H1 (cell line): ENCODE results near the gene SCN4A. TPM values are rescaled to one million over a fixed set of nuclear protein-coding genes. Genes with fewer than 3 reads are reported as not detected.
"Not testable (repeated sequence)": the region's sequence is repeated elsewhere in the genome, so short reads cannot be mapped to it uniquely, and the experiment has no call there.

Source experiments
- CTCF ChIA-PET: fragments of 300-600 bp; sonication (Branson Sonifier 250); formaldehyde crosslinking; loops from one replicate; lab custom pipeline; 2021; ENCODE audit not compliant: partially characterized antibody; lab: Charles Lee
- POLR2A ChIA-PET: fragments of 300-600 bp; sonication (Branson Sonifier 250); formaldehyde crosslinking; loops from one replicate; lab custom pipeline; 2021; ENCODE audit warnings: inconsistent platforms; ENCODE audit not compliant: partially characterized antibody; lab: Charles Lee
- DNase-seq, 2 experiments: peaks; one replicate each; pipeline versions ENCODE4 v3.0.0 to v3.0.0-alpha.2; 2010 to 2022; ENCODE audit warnings: low spot score in 2 of 2, low read depth in 1 of 2, mixed read lengths in 1 of 2
- FAIRE-seq: peaks from 2 replicates; lab custom pipeline; 2011; peaks lifted over from hg19 to GRCh38; lab: Jason Lieb, UNC
- H2AFZ ChIP-seq: 2 replicates; pipeline ENCODE4 v1.8.1; 2012; ENCODE audit warnings: low read length, inconsistent platforms
- H2AK5ac ChIP-seq: 2 replicates; pipeline ENCODE4 v1.6.1; 2013; ENCODE audit warnings: low read depth, low read length
- H2BK120ac ChIP-seq: replicated peaks from 2 replicates; pipeline ENCODE3; 2013; ENCODE audit warnings: low read depth, low read length, inconsistent platforms
- H2BK12ac ChIP-seq: 2 replicates; pipeline ENCODE4 v1.6.1; 2013; ENCODE audit warnings: low read depth, low read length
- H2BK15ac ChIP-seq: 2 replicates; pipeline ENCODE4 v1.6.1; 2013; ENCODE audit warnings: low read length
- H2BK20ac ChIP-seq: 2 replicates; pipeline ENCODE4 v1.6.1; 2013; ENCODE audit warnings: low read length
- H2BK5ac ChIP-seq: 2 replicates; pipeline ENCODE4 v1.6.1; 2013; ENCODE audit warnings: low read depth, low read length
- H3K14ac ChIP-seq: 2 replicates; pipeline ENCODE4 v1.6.1; 2013; ENCODE audit warnings: inconsistent platforms; ENCODE audit not compliant: insufficient read length
- H3K18ac ChIP-seq: 2 replicates; pipeline ENCODE4 v1.6.1; 2013; ENCODE audit warnings: low read length; ENCODE audit errors: extremely low read depth
- H3K23ac ChIP-seq: 2 replicates; pipeline ENCODE4 v1.6.1; 2013; ENCODE audit warnings: inconsistent platforms; ENCODE audit not compliant: insufficient read length
- H3K23me2 ChIP-seq: 2 replicates; pipeline ENCODE4 v1.6.1; 2013; ENCODE audit warnings: low read depth, low read length
- H3K27ac ChIP-seq: 2 replicates; pipeline ENCODE4 v1.6.1; 2011; ENCODE audit warnings: low read depth, low read length, inconsistent platforms
- H3K27me3 ChIP-seq, 4 experiments: replicated peaks in 1 of 4; 1 replicate in 1 of 4; 2 replicates in 3 of 4; pipeline versions ENCODE4 v1.6.1 to v1.8.1; 2011 to 2013; ENCODE audit warnings: low read length in 3 of 4, mild to moderate bottlenecking in 3 of 4, inconsistent platforms in 2 of 4, mixed read lengths in 2 of 4, moderate library complexity in 1 of 4; ENCODE audit not compliant: control insufficient read depth in 3 of 4, insufficient read depth in 3 of 4; ENCODE audit errors: extremely low read depth in 1 of 4
- H3K36me3 ChIP-seq, 4 experiments: 2 replicates each; pipeline versions ENCODE4 v1.6.1 to v1.8.1; 2011 to 2013; ENCODE audit warnings: mild to moderate bottlenecking in 4 of 4, low read length in 3 of 4, moderate library complexity in 2 of 4, control low read depth in 1 of 4, inconsistent platforms in 1 of 4; ENCODE audit not compliant: insufficient read depth in 4 of 4, control insufficient read depth in 2 of 4
- H3K4ac ChIP-seq: replicated peaks from 2 replicates; pipeline ENCODE3; 2013; ENCODE audit warnings: low read length, low read depth, mixed read lengths, inconsistent platforms; ENCODE audit not compliant: insufficient read length
- H3K4me1 ChIP-seq, 4 experiments: replicated peaks in 1 of 4; 1 replicate in 1 of 4; 2 replicates in 3 of 4; pipeline versions ENCODE4 v1.6.1 to v1.8.1; 2011 to 2013; ENCODE audit warnings: low read length in 3 of 4, inconsistent platforms in 2 of 4, mixed read lengths in 1 of 4; ENCODE audit not compliant: insufficient read depth in 4 of 4, control insufficient read depth in 3 of 4
- H3K4me2 ChIP-seq, 2 experiments: 2 replicates each; pipeline versions ENCODE4 v1.6.1 to v1.8.1; 2011 to 2013; ENCODE audit warnings: low read depth in 2 of 2, low read length in 2 of 2, control low read depth in 1 of 2, inconsistent platforms in 1 of 2, mild to moderate bottlenecking in 1 of 2; ENCODE audit not compliant: insufficient read depth in 1 of 2
- H3K4me3 ChIP-seq, 4 experiments: fragments of 200-600, 300-600 bp in 1 of 4; sonication (generic), shearing (Covaris generic), sonication (Bioruptor Twin) in 1 of 4; 2 replicates each; pipeline versions ENCODE4 v1.5.1 to v1.8.1; 2011 to 2016; ENCODE audit warnings: low read length in 4 of 4, low read depth in 3 of 4, control low read depth in 2 of 4, inconsistent platforms in 2 of 4, mild to moderate bottlenecking in 2 of 4, mixed read lengths in 1 of 4, moderate library complexity in 1 of 4; ENCODE audit not compliant: insufficient read depth in 2 of 4; ENCODE audit errors: extremely low read depth in 1 of 4
- H3K56ac ChIP-seq: replicated peaks from 2 replicates; pipeline ENCODE3; 2013; ENCODE audit warnings: low read depth, mild to moderate bottlenecking, mixed read lengths, low read length, inconsistent platforms; ENCODE audit not compliant: insufficient read length
- H3K79me1 ChIP-seq: 2 replicates; pipeline ENCODE4 v1.6.1; 2013; ENCODE audit warnings: low read depth, low read length, control low read depth
- H3K79me2 ChIP-seq, 2 experiments: 2 replicates each; pipeline versions ENCODE4 v1.6.1 to v1.8.1; 2012 to 2013; ENCODE audit warnings: low read length in 2 of 2, mild to moderate bottlenecking in 2 of 2, inconsistent platforms in 1 of 2; ENCODE audit not compliant: insufficient read depth in 2 of 2, control insufficient read depth in 1 of 2
- H3K9ac ChIP-seq, 4 experiments: replicated peaks in 1 of 4; 1 replicate in 1 of 4; 2 replicates in 3 of 4; pipeline versions ENCODE4 v1.6.1 to v1.8.1; 2011 to 2013; ENCODE audit warnings: low read depth in 3 of 4, low read length in 3 of 4, control low read depth in 2 of 4, mild to moderate bottlenecking in 2 of 4, moderate library complexity in 2 of 4, inconsistent platforms in 1 of 4; ENCODE audit errors: extremely low read depth in 1 of 4
- H3K9me3 ChIP-seq, 2 experiments: 2 replicates each; pipeline versions ENCODE4 v1.6.1 to v1.8.1; 2012 to 2013; ENCODE audit warnings: mild to moderate bottlenecking in 2 of 2, moderate library complexity in 2 of 2, control low read depth in 1 of 2, inconsistent platforms in 1 of 2, low read depth in 1 of 2, low read length in 1 of 2, mixed read lengths in 1 of 2; ENCODE audit not compliant: insufficient read depth in 2 of 2
- H4K20me1 ChIP-seq, 2 experiments: replicated peaks in 1 of 2; 2 replicates each; pipeline versions ENCODE3 to v1.8.1; 2011 to 2013; ENCODE audit warnings: inconsistent platforms in 2 of 2, low read length in 2 of 2, mild to moderate bottlenecking in 1 of 2; ENCODE audit not compliant: insufficient read depth in 2 of 2, control insufficient read depth in 1 of 2
- H4K5ac ChIP-seq: 2 replicates; pipeline ENCODE4 v1.6.1; 2013; ENCODE audit warnings: low read length, low read depth, mixed read lengths, inconsistent platforms; ENCODE audit not compliant: insufficient read length
- H4K8ac ChIP-seq: 2 replicates; pipeline ENCODE4 v1.8.0; 2013; ENCODE audit warnings: mild to moderate bottlenecking, moderate library complexity, low read length, inconsistent platforms; ENCODE audit not compliant: insufficient read depth; ENCODE audit errors: extremely low read depth
- H4K91ac ChIP-seq: replicated peaks from 2 replicates; pipeline ENCODE3; 2013; ENCODE audit warnings: low read length, mixed read lengths, inconsistent platforms; ENCODE audit not compliant: insufficient read length
- WGBS, 2 experiments: shearing (Covaris generic) in 1 of 2; methylation state at CpG; one replicate each; pipeline versions ENCODE4 v1.1.6 to v1.1.7; 2013 to 2015; ENCODE audit warnings: low lambda C conversion rate in 2 of 2, mixed read lengths in 2 of 2, inconsistent platforms in 1 of 2, low coverage in 1 of 2, missing lambda C conversion rate in 1 of 2; ENCODE audit not compliant: insufficient replicate concordance in 2 of 2, insufficient coverage in 1 of 2, insufficient read length in 1 of 2; ENCODE audit errors: extremely low coverage in 1 of 2, missing lambda C conversion rate in 1 of 2; 5-methylcytosine and 5-hydroxymethylcytosine counted together
- polyA plus RNA-seq, 7 experiments: library from polyadenylated mRNA; depleted of rRNA in 3 of 7; stranded (reverse) in 5 of 7; unstranded in 2 of 7; fragments of >200 nt in 5 of 7; fragments of 200-250 nt in 2 of 7; gene quantifications; 1 replicate in 5 of 7; 2 replicates in 1 of 7; 4 replicates in 1 of 7; pipeline versions ENCODE4 v1.2.1 to v1.2.3, GENCODE V29; 2011 to 2013; ENCODE audit warnings: missing spikeins in 2 of 7, mixed read lengths in 2 of 7
- total RNA-seq: library from RNA; stranded (reverse); fragmentation: NEBNext Ultra II Directional; extraction: Animal tissue kit (Norgen Biotek cat#: 25700); gene quantifications from 2 replicates; pipeline ENCODE4 v1.2.1, GENCODE V29; 2021

Gene SCN4A
- total and polyA plus RNA-seq, 2 of the 8 experiments (the other 6 are each of a cell fraction or from before 2014, with no cell fraction given): 5.0 to 8.5 TPM

GRCh38 chr17:63915753-63916152 is 57.0 kb downstream of the SCN4A start:
- DNase-seq, H4K8ac ChIP-seq, H3K9me3 ChIP-seq, H3K9ac ChIP-seq, H2BK5ac ChIP-seq, H4K5ac ChIP-seq, H2BK120ac ChIP-seq, H2BK20ac ChIP-seq, H3K79me2 ChIP-seq, H3K27me3 ChIP-seq, H2AFZ ChIP-seq, H3K4me1 ChIP-seq, H3K4me3 ChIP-seq, H2AK5ac ChIP-seq, H3K4me2 ChIP-seq, H3K56ac ChIP-seq, H4K91ac ChIP-seq, H3K23ac ChIP-seq, H3K18ac ChIP-seq, H3K23me2 ChIP-seq, H3K4ac ChIP-seq, H2BK12ac ChIP-seq, H3K36me3 ChIP-seq, FAIRE-seq, H3K79me1 ChIP-seq, H3K27ac ChIP-seq, H4K20me1 ChIP-seq, H2BK15ac ChIP-seq, H3K14ac ChIP-seq, POLR2A ChIA-PET: not testable (repeated sequence)
- CTCF ChIA-PET: interaction anchor here (0.6 to 11.2 kb wide), 6 partner anchors 11 to 76 kb away, joined by 3 to 270 read pairs (median 101); partner anchors contain the start of gene CD79B
- whole genome bisulfite sequencing, 2 experiments: 94% methylated on average over 10 of the region's 10 CpGs; no CpG with 5 or more reads in 1 of the 2 experiments
